HEK293 (cell line): Measurements from ENCODE around the gene CKM.

ENCODE experiments used
- CTCF ChIA-PET: fragments of 350-600 bp; formaldehyde crosslinking; extraction: SDS; loops from one replicate; lab custom pipeline; 2021; ENCODE audit warnings: antibody characterized with exemption; lab: Yijun Ruan, JAX
- POLR2A ChIA-PET: fragments of 300-600 bp; formaldehyde crosslinking; extraction: SDS; loops from one replicate; lab custom pipeline; 2020; ENCODE audit warnings: antibody characterized with exemption, inconsistent platforms; lab: Yijun Ruan, JAX
- H3K27ac ChIP-seq: fragments of 200-500 bp; sonication (Bioruptor generic); 2 replicates; pipeline ENCODE4 v1.5.1; 2014; ENCODE audit warnings: low read depth, low read length, control low read depth, inconsistent platforms; ENCODE audit errors: extremely low read depth
- H3K36me3 ChIP-seq, 2 experiments: fragments of 200-500 bp in 1 of 2; sonication (Bioruptor generic) in 1 of 2; 1 replicate in 1 of 2; 2 replicates in 1 of 2; pipeline ENCODE4 v1.5.1; 2014 to 2017; ENCODE audit warnings: inconsistent platforms in 2 of 2, low read length in 2 of 2; ENCODE audit not compliant: control insufficient read depth in 2 of 2, insufficient read depth in 1 of 2
- H3K4me1 ChIP-seq: fragments of 200-500 bp; sonication (Bioruptor generic); 2 replicates; pipeline ENCODE4 v1.5.1; 2014; ENCODE audit warnings: mild to moderate bottlenecking, low read length, inconsistent platforms; ENCODE audit not compliant: control insufficient read depth, insufficient read depth
- H3K4me3 ChIP-seq: 2 replicates; pipeline ENCODE4 v1.5.1; 2011; ENCODE audit warnings: low read depth, mild to moderate bottlenecking, control low read depth, low read length, moderate library complexity
- H3K9me3 ChIP-seq: fragments of 200-500 bp; sonication (Bioruptor generic); 2 replicates; pipeline ENCODE4 v1.5.1; 2014; ENCODE audit warnings: low read depth, low read length, inconsistent platforms; ENCODE audit not compliant: control insufficient read depth, insufficient read depth
- AEBP2 ChIP-seq: fragments of 450-650 bp; formaldehyde crosslinking; IDR thresholded peaks from 2 replicates; pipeline ENCODE4 v1.5.1; 2016; ENCODE audit warnings: missing biosample characterization, missing genetic modification characterization, borderline replicate concordance
- FEZF1 ChIP-seq: fragments of 450-650 bp; formaldehyde crosslinking; IDR thresholded peaks from 2 replicates; pipeline ENCODE4 v1.5.1; 2016; ENCODE audit warnings: missing biosample characterization, missing genetic modification characterization
- GLIS2 ChIP-seq: fragments of 450-650 bp; formaldehyde crosslinking; IDR thresholded peaks from 2 replicates; pipeline ENCODE4 v1.5.1; 2016; ENCODE audit warnings: missing biosample characterization, missing genetic modification characterization
- KLF8 ChIP-seq: fragments of 450-650 bp; formaldehyde crosslinking; IDR thresholded peaks from 2 replicates; pipeline ENCODE4 v1.5.1; 2016; ENCODE audit warnings: missing biosample characterization, missing genetic modification characterization
- SALL2 ChIP-seq: fragments of 450-650 bp; formaldehyde crosslinking; IDR thresholded peaks from 2 replicates; pipeline ENCODE4 v1.5.0; 2017; ENCODE audit warnings: missing biosample characterization, mild to moderate bottlenecking, missing genetic modification characterization, borderline replicate concordance
- SCRT2 ChIP-seq: fragments of 450-650 bp; formaldehyde crosslinking; IDR thresholded peaks from 2 replicates; pipeline ENCODE4 v1.5.1; 2016; ENCODE audit warnings: missing biosample characterization, missing genetic modification characterization
- ZBTB1 ChIP-seq: fragments of 450-650 bp; formaldehyde crosslinking; IDR thresholded peaks from 2 replicates; pipeline ENCODE4 v1.5.1; 2016; ENCODE audit warnings: missing biosample characterization, missing genetic modification characterization
- ZBTB20 ChIP-seq: fragments of 450-650 bp; formaldehyde crosslinking; IDR thresholded peaks from 2 replicates; pipeline ENCODE4 v1.5.1; 2016; ENCODE audit warnings: missing biosample characterization, missing genetic modification characterization
- ZBTB48 ChIP-seq: fragments of 450-650 bp; formaldehyde crosslinking; IDR thresholded peaks from 2 replicates; pipeline ENCODE4 v1.5.1; 2016; ENCODE audit warnings: missing biosample characterization, missing genetic modification characterization
- ZNF138 ChIP-seq: fragments of 450-650 bp; formaldehyde crosslinking; IDR thresholded peaks from 2 replicates; pipeline ENCODE4 v1.5.1; 2016; ENCODE audit warnings: missing biosample characterization, missing genetic modification characterization, borderline replicate concordance
- ZNF404 ChIP-seq: fragments of 450-650 bp; formaldehyde crosslinking; IDR thresholded peaks from 2 replicates; pipeline ENCODE4 v1.5.1; 2017; ENCODE audit warnings: missing biosample characterization, missing genetic modification characterization
- ZNF416 ChIP-seq: fragments of 450-650 bp; formaldehyde crosslinking; IDR thresholded peaks from 2 replicates; pipeline ENCODE4 v1.5.1; 2016; ENCODE audit warnings: missing biosample characterization, missing genetic modification characterization
- ZNF426 ChIP-seq: fragments of 450-650 bp; formaldehyde crosslinking; IDR thresholded peaks from 2 replicates; pipeline ENCODE4 v1.5.1; 2017; ENCODE audit warnings: missing biosample characterization, missing genetic modification characterization, mild to moderate bottlenecking, inconsistent platforms, moderate library complexity
- ZNF501 ChIP-seq: fragments of 450-650 bp; formaldehyde crosslinking; IDR thresholded peaks from 2 replicates; pipeline ENCODE4 v1.5.1; 2016; ENCODE audit warnings: missing biosample characterization, missing genetic modification characterization
- ZNF529 ChIP-seq: fragments of 450-650 bp; formaldehyde crosslinking; IDR thresholded peaks from 2 replicates; pipeline ENCODE4 v1.5.1; 2017; ENCODE audit warnings: missing genetic modification characterization, missing biosample characterization; ENCODE audit not compliant: insufficient replicate concordance
- ZNF621 ChIP-seq: fragments of 450-650 bp; formaldehyde crosslinking; IDR thresholded peaks from 2 replicates; pipeline ENCODE4 v1.5.1; 2017; ENCODE audit warnings: missing biosample characterization, missing genetic modification characterization
- ZNF654 ChIP-seq: fragments of 450-650 bp; formaldehyde crosslinking; IDR thresholded peaks from 2 replicates; pipeline ENCODE4 v1.5.1; 2016; ENCODE audit warnings: low read depth, missing biosample characterization, missing genetic modification characterization
- ZNF658 ChIP-seq: fragments of 450-650 bp; formaldehyde crosslinking; IDR thresholded peaks from 2 replicates; pipeline ENCODE4; 2016; ENCODE audit warnings: missing biosample characterization, missing genetic modification characterization
- ZNF707 ChIP-seq: fragments of 450-650 bp; formaldehyde crosslinking; IDR thresholded peaks from 2 replicates; pipeline ENCODE4 v1.5.1; 2016; ENCODE audit warnings: missing biosample characterization, missing genetic modification characterization
- ZNF76 ChIP-seq: fragments of 450-650 bp; formaldehyde crosslinking; IDR thresholded peaks from 2 replicates; pipeline ENCODE4; 2016; ENCODE audit warnings: low read depth, missing biosample characterization, missing genetic modification characterization, borderline replicate concordance
- TF ChIP-seq, protein P1 (sequence below): fragments of 450-650 bp; formaldehyde crosslinking; optimal IDR thresholded peaks from 2 replicates; pipeline ENCODE3; 2016; ENCODE audit warnings: missing biosample characterization, mild to moderate bottlenecking, missing genetic modification characterization
- TF ChIP-seq, protein P2 (sequence below): fragments of 450-650 bp; formaldehyde crosslinking; IDR thresholded peaks from 2 replicates; pipeline ENCODE4 v1.5.1; 2016; ENCODE audit warnings: missing biosample characterization, missing genetic modification characterization

The CKM gene

DNA sequence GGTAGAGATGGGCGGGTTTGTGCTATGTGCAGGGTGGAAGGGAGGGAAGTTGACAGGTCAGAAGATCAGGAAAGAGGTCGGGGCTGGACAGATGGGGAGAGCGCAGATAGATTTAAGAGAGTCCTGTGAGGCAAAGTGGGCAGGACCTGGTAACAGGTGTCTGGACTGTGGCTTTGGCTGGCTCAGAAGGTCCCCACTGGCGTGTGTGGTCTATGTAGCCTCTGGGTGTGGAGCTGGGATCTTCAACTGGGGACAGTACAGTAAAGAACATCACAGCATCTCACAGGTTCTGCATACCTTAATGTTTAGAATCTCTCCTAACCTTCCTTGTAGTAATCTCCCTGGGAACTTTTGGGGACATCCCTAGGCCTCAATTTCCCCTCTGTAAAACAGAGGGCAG is 17.7 kb downstream of the CKM start:
- Histone ChIP-seq H3K4me3 (no peak overlapping the region), H3K36me3 (peaks cover 3 to 15% of the 10 kb centered on the region in 2 experiments; a peak in 2 of 3 replicates), H3K9me3 (no peaks in the 10 kb centered on the region), H3K27ac (0 out of 2 replicates have a peak overlapping the region, but pooled peaks have one; percentile 5), H3K4me1 (no peaks in the 10 kb centered on the region)
- POLR2A ChIA-PET = no interaction called here
- TF ChIP-seq ZNF416 (tag by site-specific recombination) (no peak), ZNF501 (tag by site-specific recombination) (no peak), KLF8 (tag by site-specific recombination) (no peak), SCRT2 (tag by site-specific recombination) (peak; percentile 40; the same call in 1 of the 2 replicates)
- TF ChIP-seq, protein P1, sequence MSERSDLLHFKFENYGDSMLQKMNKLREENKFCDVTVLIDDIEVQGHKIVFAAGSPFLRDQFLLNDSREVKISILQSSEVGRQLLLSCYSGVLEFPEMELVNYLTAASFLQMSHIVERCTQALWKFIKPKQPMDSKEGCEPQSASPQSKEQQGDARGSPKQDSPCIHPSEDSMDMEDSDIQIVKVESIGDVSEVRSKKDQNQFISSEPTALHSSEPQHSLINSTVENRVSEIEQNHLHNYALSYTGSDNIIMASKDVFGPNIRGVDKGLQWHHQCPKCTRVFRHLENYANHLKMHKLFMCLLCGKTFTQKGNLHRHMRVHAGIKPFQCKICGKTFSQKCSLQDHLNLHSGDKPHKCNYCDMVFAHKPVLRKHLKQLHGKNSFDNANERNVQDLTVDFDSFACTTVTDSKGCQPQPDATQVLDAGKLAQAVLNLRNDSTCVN (tag by site-specific recombination) = no peak
- CTCF ChIA-PET = interaction anchor here (0.7 to 1.7 kb wide), 2 partner anchors 34 to 206 kb away, joined by 3 to 9 read pairs; no protein-coding TSS in a partner anchor

- H3K4me3 ChIP-seq = no peak overlapping the region
- H3K4me1 ChIP-seq = no peaks in the 10 kb centered on the region
- H3K27ac ChIP-seq = no peak overlapping the region
- H3K36me3 ChIP-seq = peaks cover 6 to 21% of the 10 kb centered on the region in 2 experiments; a peak in 2 of 3 replicates
- no peaks in the 10 kb centered on the region for H3K9me3 ChIP-seq
- POLR2A ChIA-PET = interaction anchor here (1.0 kb wide), 1 partner anchor 265 kb away, joined by 4 read pairs; no protein-coding TSS in a partner anchor
- CTCF ChIA-PET = interaction anchor here (0.5 to 0.7 kb wide), 2 partner anchors 205 to 212 kb away, joined by 3 read pairs; no protein-coding TSS in a partner anchor
- TF ChIP-seq FEZF1 (tag by site-specific recombination) (no peak), ZNF404 (tag by site-specific recombination) (no peak), ZNF654 (tag by site-specific recombination) (no peak), SALL2 (tag by site-specific recombination) (no peak), ZNF658 (tag by site-specific recombination) (no peak), ZNF76 (no peak), ZBTB1 (tag by site-specific recombination) (no peak), ZNF621 (no peak), ZBTB20 (tag by site-specific recombination) (no peak), ZNF138 (no peak), AEBP2 (tag by site-specific recombination) (no peak), ZBTB48 (tag by site-specific recombination) (no peak), ZNF529 (tag by site-specific recombination) (no peak), ZNF707 (tag by site-specific recombination) (no peak), ZNF426 (tag by site-specific recombination) (no peak), GLIS2 (tag by site-specific recombination) (no peak)
- TF ChIP-seq, protein P2, sequence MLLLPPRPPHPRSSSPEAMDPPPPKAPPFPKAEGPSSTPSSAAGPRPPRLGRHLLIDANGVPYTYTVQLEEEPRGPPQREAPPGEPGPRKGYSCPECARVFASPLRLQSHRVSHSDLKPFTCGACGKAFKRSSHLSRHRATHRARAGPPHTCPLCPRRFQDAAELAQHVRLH (tag by site-specific recombination) = no peak
Observed at GRCh38 chr19:45304141-45304926, 18.3 kb downstream of the CKM start.
